WI38 (cell line): ENCODE data around the gene MRAP2.

Experiments used
- H3K4me3 ChIP-seq: 2 replicates; pipeline ENCODE4 v1.5.1; 2011; ENCODE audit warnings: low read depth, mild to moderate bottlenecking, control low read depth, low read length
- CTCF ChIP-seq: IDR thresholded peaks from 2 replicates; pipeline ENCODE4 v1.5.1; 2012; ENCODE audit warnings: low read depth, mild to moderate bottlenecking, control low read depth, low read length

The MRAP2 gene

GRCh38 chr6:84052204-84052882 is 18.8 kb downstream of the MRAP2 start:
- TF ChIP-seq CTCF: no peak
- peak overlapping the region; percentile 27 for H3K4me3 ChIP-seq

GRCh38 chr6:84052883-84053241 is 19.3 kb downstream of the MRAP2 start:
- no peak overlapping the region for H3K4me3 ChIP-seq
- no peak for TF ChIP-seq CTCF

GRCh38 chr6:84055647-84056046 is 22.1 kb downstream of the MRAP2 start:
- no peak overlapping the region for H3K4me3 ChIP-seq
- TF ChIP-seq CTCF: no peak

GRCh38 chr6:84057908-84058307 is 24.3 kb downstream of the MRAP2 start:
- TF ChIP-seq CTCF: no peak
- no peak overlapping the region for H3K4me3 ChIP-seq

- TF ChIP-seq CTCF: no peak
- no peak overlapping the region for H3K4me3 ChIP-seq
These were observed 25.5 kb downstream of the MRAP2 start for GRCh38 chr6:84059082-84059481.

- TF ChIP-seq CTCF: no peak
These were observed 27.6 kb downstream of the MRAP2 start for GRCh38 chr6:84061174-84061573.

GRCh38 chr6:84061613-84062398 is 28.2 kb downstream of the MRAP2 start:
- TF ChIP-seq CTCF: no peak
- no peak overlapping the region for H3K4me3 ChIP-seq

More at GRCh38 chr6:84061174-84061573, 27.6 kb downstream of the MRAP2 start:
- H3K4me3 ChIP-seq: no peak overlapping the region
